Endothelial cell of umbilical vein (primary cell): Measurements from ENCODE around the gene TMEM186. TPM values are rescaled to one million over a fixed set of nuclear protein-coding genes. Genes with fewer than 3 reads are reported as not detected.

Experiments used
- BruUV-seq: library from RNA; stranded (reverse); fragments of 400-500 nt; replicated peaks from 2 replicates; lab custom pipeline; 2021; lab: Mats Ljungman, UMichigan
- CTCF ChIA-PET: fragments of 300-600, 350-600 bp; sonication (Branson Sonifier 250); formaldehyde crosslinking; loops from one replicate; lab custom pipeline; 2021; ENCODE audit warnings: antibody characterized with exemption, inconsistent platforms; lab: Charles Lee
- POLR2A ChIA-PET: fragments of 300-600, 350-600 bp; sonication (Branson Sonifier 250); formaldehyde crosslinking; loops from one replicate; lab custom pipeline; 2021; ENCODE audit warnings: antibody characterized with exemption, inconsistent platforms; lab: Charles Lee
- DNase-seq: peaks from one replicate; pipeline ENCODE4 v3.0.0-alpha.2; 2011; ENCODE audit warnings: low read depth, low spot score
- FAIRE-seq: peaks from 2 replicates; lab custom pipeline; 2011; peaks lifted over from hg19 to GRCh38; lab: Jason Lieb, UNC
- H2AFZ ChIP-seq: 2 replicates; pipeline ENCODE4 v1.6.0; 2012; ENCODE audit warnings: low read depth, low read length, control low read depth, inconsistent platforms
- H3K27ac ChIP-seq: 2 replicates; pipeline ENCODE4 v1.5.1; 2011; ENCODE audit warnings: low read depth, mild to moderate bottlenecking, control low read depth, low read length, moderate library complexity; ENCODE audit not compliant: insufficient read depth
- H3K27me3 ChIP-seq, 2 experiments: 2 replicates each; pipeline versions ENCODE4 v1.6.0 to v1.6.1; 2011; ENCODE audit warnings: low read length in 2 of 2, mixed read lengths in 1 of 2; ENCODE audit not compliant: control insufficient read depth in 2 of 2, insufficient read depth in 2 of 2
- H3K36me3 ChIP-seq, 2 experiments: 2 replicates in 1 of 2; 3 replicates in 1 of 2; pipeline ENCODE4 v1.5.1; 2011; ENCODE audit warnings: low read length in 2 of 2, mild to moderate bottlenecking in 1 of 2, moderate library complexity in 1 of 2; ENCODE audit not compliant: control insufficient read depth in 2 of 2, insufficient read depth in 2 of 2; ENCODE audit errors: extremely low read depth in 1 of 2
- H3K4me1 ChIP-seq: 3 replicates; pipeline ENCODE4 v1.5.1; 2011; ENCODE audit warnings: mild to moderate bottlenecking, low read length; ENCODE audit not compliant: control insufficient read depth, insufficient read depth; ENCODE audit errors: extremely low read depth
- H3K4me2 ChIP-seq: 2 replicates; pipeline ENCODE4 v1.6.1; 2011; ENCODE audit warnings: low read length, control low read depth, mixed read lengths; ENCODE audit not compliant: insufficient read depth
- H3K4me3 ChIP-seq, 3 experiments: fragments of 200-600 bp in 1 of 3; sonication (generic), shearing (Covaris generic) in 1 of 3; replicated peaks in 1 of 3; 2 replicates each; pipeline ENCODE4 v1.5.1; 2011 to 2016; ENCODE audit warnings: control low read depth in 3 of 3, low read length in 3 of 3, mild to moderate bottlenecking in 2 of 3, inconsistent platforms in 1 of 3, low read depth in 1 of 3, moderate library complexity in 1 of 3; ENCODE audit not compliant: insufficient read depth in 1 of 3
- H3K79me2 ChIP-seq: 2 replicates; pipeline ENCODE4 v1.6.0; 2012; ENCODE audit warnings: low read length, inconsistent platforms; ENCODE audit not compliant: control insufficient read depth, insufficient read depth
- H3K9ac ChIP-seq: replicated peaks from 2 replicates; pipeline ENCODE3; 2011; ENCODE audit warnings: low read length, control low read depth; ENCODE audit not compliant: insufficient read depth; ENCODE audit errors: extremely low read depth
- H3K9me1 ChIP-seq: replicated peaks from 3 replicates; pipeline ENCODE4 v1.6.0; 2011; ENCODE audit warnings: mild to moderate bottlenecking, low read length; ENCODE audit not compliant: control insufficient read depth, insufficient read depth; ENCODE audit errors: extremely low read depth
- H3K9me3 ChIP-seq: replicated peaks from 2 replicates; pipeline ENCODE4 v1.5.1; 2012; ENCODE audit warnings: low read length, inconsistent platforms; ENCODE audit not compliant: control insufficient read depth, insufficient read depth
- H4K20me1 ChIP-seq: replicated peaks from 2 replicates; pipeline ENCODE3; 2011; ENCODE audit warnings: mild to moderate bottlenecking, low read length; ENCODE audit not compliant: control insufficient read depth, insufficient read depth; ENCODE audit errors: extremely low read depth
- EZH2 ChIP-seq: IDR thresholded peaks from 2 replicates; pipeline ENCODE4 v1.6.1; 2012; ENCODE audit warnings: borderline replicate concordance, low read depth, mild to moderate bottlenecking, moderate library complexity, low read length, inconsistent platforms; ENCODE audit not compliant: severe bottlenecking
- FOS ChIP-seq: IDR thresholded peaks from 2 replicates; pipeline ENCODE4 v1.6.1; 2011; ENCODE audit warnings: mild to moderate bottlenecking, low read length, moderate library complexity, borderline replicate concordance; ENCODE audit not compliant: insufficient read depth
- GATA2 ChIP-seq: IDR thresholded peaks from 2 replicates; pipeline ENCODE4 v1.7.0; 2011; ENCODE audit warnings: low read depth, mild to moderate bottlenecking, moderate library complexity, mixed read lengths, low read length; ENCODE audit not compliant: insufficient read length, insufficient read depth
- JUN ChIP-seq: IDR thresholded peaks from 2 replicates; pipeline ENCODE4 v1.6.1; 2011; ENCODE audit warnings: borderline replicate concordance, low read depth; ENCODE audit not compliant: insufficient read length, insufficient read depth
- MAX ChIP-seq: IDR thresholded peaks from 2 replicates; pipeline ENCODE4 v1.6.1; 2011; ENCODE audit not compliant: insufficient read depth, insufficient read length
- MYC ChIP-seq: IDR thresholded peaks from one replicate; pipeline ENCODE4 v1.6.1; 2011; ENCODE audit warnings: mild to moderate bottlenecking, low read depth, low read length
- POLR2A ChIP-seq: IDR thresholded peaks from 2 replicates; pipeline ENCODE4 v1.6.1; 2012; ENCODE audit warnings: low read depth, mild to moderate bottlenecking, control low read depth, low read length
- POLR2AphosphoS5 ChIP-seq: IDR thresholded peaks from 2 replicates; pipeline ENCODE4 v1.6.1; 2012; ENCODE audit warnings: low read depth, mild to moderate bottlenecking, control low read depth, low read length, moderate library complexity; ENCODE audit not compliant: insufficient read depth
- dilution Hi-C: fragments of 300-500 bp; cut with MboI; formaldehyde crosslinking; loops from one replicate; pipeline ENCODE4 v1.15.0; 2019; ENCODE audit warnings: low sequenced_read_pairs; ENCODE audit not compliant: extremely low pct_ligation_motif_present
- intact Hi-C: fragments of 100-400 bp; cut with micrococcal nuclease; formaldehyde crosslinking; loops from one replicate; pipeline ENCODE4 v1.10.0; 2022
- polyA plus RNA-seq, 4 experiments: library from polyadenylated mRNA; depleted of rRNA in 3 of 4; stranded (reverse) in 3 of 4; unstranded in 1 of 4; fragments of >200 nt; gene quantifications; 2 replicates each; pipeline versions ENCODE4 v1.2.1 to v1.2.3, GENCODE V29; 2011 to 2012; ENCODE audit warnings: missing spikeins in 1 of 4
- total RNA-seq: library from RNA; stranded (reverse); gene quantifications from 2 replicates; pipeline ENCODE4 v1.2.3, GENCODE V29; 2021
- TF ChIP-seq, protein P1 (sequence below), 2 donors: IDR thresholded peaks; 1 replicate in 1 of 2; 2 replicates in 1 of 2; pipeline ENCODE4 v1.5.1; 2011; ENCODE audit warnings: low read length in 2 of 2, mild to moderate bottlenecking in 2 of 2, moderate library complexity in 2 of 2, control low read depth in 1 of 2, inconsistent platforms in 1 of 2, low read depth in 1 of 2; ENCODE audit not compliant: insufficient read depth in 1 of 2; ENCODE audit errors: extremely low read depth in 1 of 2

The TMEM186 gene
- total and polyA plus RNA-seq, 2 donors (not counting 3 experiments of a cell fraction or from before 2014, with no cell fraction given), result 8.0 to 9.6 TPM

DNA sequence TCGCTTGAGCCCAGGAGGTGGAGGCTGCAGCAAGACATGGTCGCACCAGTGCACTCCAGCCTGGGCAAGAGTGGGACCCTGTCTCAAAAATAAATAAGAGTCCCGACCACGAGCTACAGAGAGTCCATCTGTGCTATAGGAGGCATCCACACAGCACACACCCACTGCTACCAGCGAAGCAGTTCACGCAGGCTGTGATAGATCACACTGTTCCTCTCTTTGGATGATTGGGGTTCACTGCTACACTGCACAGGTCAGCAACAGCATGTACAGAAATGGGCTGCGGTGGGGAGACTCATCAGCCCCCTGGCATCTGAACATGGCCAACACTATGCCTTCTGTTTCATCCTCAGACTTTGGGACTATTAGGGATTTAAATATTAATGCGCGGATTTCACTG lies 34.0 kb upstream of the TMEM186 start:
- TF ChIP-seq JUN (no peak), FOS (no peak), MYC (no peak), POLR2A (no peak), EZH2 (no peak), GATA2 (no peak), POLR2AphosphoS5 (no peak), MAX (no peak)
- TF ChIP-seq, protein P1, sequence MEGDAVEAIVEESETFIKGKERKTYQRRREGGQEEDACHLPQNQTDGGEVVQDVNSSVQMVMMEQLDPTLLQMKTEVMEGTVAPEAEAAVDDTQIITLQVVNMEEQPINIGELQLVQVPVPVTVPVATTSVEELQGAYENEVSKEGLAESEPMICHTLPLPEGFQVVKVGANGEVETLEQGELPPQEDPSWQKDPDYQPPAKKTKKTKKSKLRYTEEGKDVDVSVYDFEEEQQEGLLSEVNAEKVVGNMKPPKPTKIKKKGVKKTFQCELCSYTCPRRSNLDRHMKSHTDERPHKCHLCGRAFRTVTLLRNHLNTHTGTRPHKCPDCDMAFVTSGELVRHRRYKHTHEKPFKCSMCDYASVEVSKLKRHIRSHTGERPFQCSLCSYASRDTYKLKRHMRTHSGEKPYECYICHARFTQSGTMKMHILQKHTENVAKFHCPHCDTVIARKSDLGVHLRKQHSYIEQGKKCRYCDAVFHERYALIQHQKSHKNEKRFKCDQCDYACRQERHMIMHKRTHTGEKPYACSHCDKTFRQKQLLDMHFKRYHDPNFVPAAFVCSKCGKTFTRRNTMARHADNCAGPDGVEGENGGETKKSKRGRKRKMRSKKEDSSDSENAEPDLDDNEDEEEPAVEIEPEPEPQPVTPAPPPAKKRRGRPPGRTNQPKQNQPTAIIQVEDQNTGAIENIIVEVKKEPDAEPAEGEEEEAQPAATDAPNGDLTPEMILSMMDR (IDR thresholded peaks at IDR 0.05; ENCODE audit: extremely low read depth in 1 of 2, insufficient read depth in 1 of 2, low read depth in 1 of 2, low read length in 2 of 2), result no peak
- H3K27ac ChIP-seq, result no peak overlapping the region
- H2AFZ ChIP-seq, result no peak overlapping the region
- no peaks in the 10 kb centered on the region for H3K27me3 ChIP-seq
- dilution Hi-C loops (no loop called here), intact Hi-C loops (no loop called here)
- no peak overlapping the region for H3K9ac ChIP-seq
- H3K4me2 ChIP-seq, result no peak overlapping the region
- no peaks in the 10 kb centered on the region for H3K9me1 ChIP-seq
- H3K36me3 ChIP-seq, result peaks cover 5 to 11% of the 10 kb centered on the region in 2 experiments
- H3K79me2 ChIP-seq, result peaks cover 15% of the 10 kb centered on the region
- ChIA-PET CTCF (interaction anchor here (1.0 kb wide), 1 partner anchor 49 kb away, joined by 3 read pairs; no protein-coding TSS in a partner anchor), POLR2A (no interaction called here)
- H3K4me3 ChIP-seq, result no peak overlapping the region
- no peaks in the 10 kb centered on the region for H3K9me3 ChIP-seq
- FAIRE-seq (no peak), DNase-seq (no peak)
- H4K20me1 ChIP-seq, result no peaks in the 10 kb centered on the region
- H3K4me1 ChIP-seq, result peaks cover 18% of the 10 kb centered on the region
- BruUV-seq, result no TSS peak
